ENCODE data around the gene AKR1B1.

GRCh38 chr7:134452419-134452838 lies 6.5 kb downstream of the AKR1B1 start:
- TF ChIP-seq CTCF (IDR thresholded peaks at IDR 0.05): no peak
- no peak for TF ChIP-seq EP300 (IDR thresholded peaks at IDR 0.05)
- TF ChIP-seq POLR2A (IDR thresholded peaks at IDR 0.05): no peak
